CD4-positive, CD25-positive, alpha-beta regulatory T cell (primary cell): ENCODE measurements around the gene C16orf89. TPM values are rescaled to one million over a fixed set of nuclear protein-coding genes. Genes with fewer than 3 reads are reported as not detected.
"Not testable (repeated sequence)": the region's sequence is repeated elsewhere in the genome, so short reads cannot be mapped to it uniquely, and the experiment has no call there.

Experiments
- ATAC-seq, 2 donors: fragments of 150-1000 bp; cut with Tn5 transposase; one replicate each; pipeline ENCODE4 v1.10.0; 2021; ENCODE audit warnings: low read depth in 2 of 2, moderate number of reproducible peaks in 2 of 2, moderate library complexity in 1 of 2
- DNase-seq, 3 donors: peaks; one replicate each; pipeline versions ENCODE4 v3.0.0 to v3.0.0-alpha.2; 2012 to 2022; ENCODE audit warnings: mixed read lengths in 1 of 3
- H3K27ac ChIP-seq: one replicate; pipeline ENCODE4 v1.7.0; 2013; ENCODE audit warnings: mild to moderate bottlenecking, low read length; ENCODE audit not compliant: insufficient read depth, poor library complexity, severe bottlenecking
- H3K27me3 ChIP-seq: one replicate; pipeline ENCODE4 v1.7.0; 2013; ENCODE audit warnings: low read length; ENCODE audit not compliant: control insufficient read depth, insufficient read depth
- H3K36me3 ChIP-seq: one replicate; pipeline ENCODE4 v1.7.0; 2013; ENCODE audit warnings: mild to moderate bottlenecking, low read length, moderate library complexity; ENCODE audit not compliant: control insufficient read depth, insufficient read depth
- H3K4me1 ChIP-seq: 2 replicates; pipeline ENCODE4 v1.7.0; 2013; ENCODE audit warnings: mild to moderate bottlenecking, low read length; ENCODE audit not compliant: insufficient read depth, control insufficient read depth, poor library complexity, severe bottlenecking
- H3K4me3 ChIP-seq: one replicate; pipeline ENCODE4 v1.7.0; 2013; ENCODE audit warnings: low read depth, mild to moderate bottlenecking, low read length, moderate library complexity
- H3K9me3 ChIP-seq, 2 experiments: 1 replicate in 1 of 2; 2 replicates in 1 of 2; pipeline ENCODE4 v1.7.0; 2013; ENCODE audit warnings: low read length in 2 of 2, mild to moderate bottlenecking in 1 of 2, moderate library complexity in 1 of 2; ENCODE audit not compliant: control insufficient read depth in 2 of 2
- H3K27ac Mint-ChIP-seq, 3 donors: one replicate each; pipeline ENCODE4 v1.8.0; 2020 to 2022; ENCODE audit warnings: mild to moderate bottlenecking in 3 of 3, mixed read lengths in 3 of 3, moderate library complexity in 2 of 3
- H3K27me3 Mint-ChIP-seq: one replicate; pipeline ENCODE4 v1.8.0; 2022; ENCODE audit warnings: mild to moderate bottlenecking, mixed read lengths
- H3K36me3 Mint-ChIP-seq: one replicate; pipeline ENCODE4 v1.8.0; 2020; ENCODE audit warnings: mixed read lengths
- H3K4me1 Mint-ChIP-seq, 4 donors: one replicate each; pipeline ENCODE4 v1.8.0; 2020 to 2022; ENCODE audit warnings: mixed read lengths in 4 of 4, mild to moderate bottlenecking in 1 of 4
- H3K4me3 Mint-ChIP-seq, 4 donors: one replicate each; pipeline ENCODE4 v1.8.0; 2020 to 2022; ENCODE audit warnings: mild to moderate bottlenecking in 4 of 4, mixed read lengths in 4 of 4, moderate library complexity in 3 of 4
- H3K9me3 Mint-ChIP-seq, 7 donors: one replicate each; pipeline ENCODE4 v1.8.0; 2020 to 2022; ENCODE audit warnings: mixed read lengths in 7 of 7, mild to moderate bottlenecking in 3 of 7, moderate library complexity in 2 of 7
- polyA plus RNA-seq, 4 donors: library from polyadenylated mRNA; unstranded; fragments of 300-500 nt; fragmentation: Illumina TruSeq; gene quantifications; one replicate each; pipeline ENCODE4 v1.2.3, GENCODE V29; 2021
- total RNA-seq: library from RNA; stranded (reverse); gene quantifications from one replicate; pipeline ENCODE4 v1.2.3, GENCODE V29; 2022

The C16orf89 gene
- total and polyA plus RNA-seq, 5 donors from 2014 or later = not detected

GRCh38 chr16:5097470-5098220 lies 31.9 kb upstream of the C16orf89 start, which contains the start of gene EEF2KMT:
Gene EEF2KMT (minus strand): TSS chr16:5097795. CDS start chr16:5097739, 56 bp downstream.
- H3K4me3 ChIP-seq, H3K9me3 Mint-ChIP-seq, H3K36me3 ChIP-seq, H3K4me1 ChIP-seq, H3K9me3 ChIP-seq, H3K27me3 ChIP-seq, H3K27me3 Mint-ChIP-seq, H3K36me3 Mint-ChIP-seq: not testable (repeated sequence)
- H3K4me3 Mint-ChIP-seq = peak within 1 kb of the TSS; percentile 91 to 98 (median 96)
- ATAC-seq (peak; percentile 95 to 96), DNase-seq (peak in 2 of 3 donors; percentile 93 to 96)
- H3K27ac ChIP-seq = peak within 1 kb of the TSS; percentile 88
- H3K4me1 Mint-ChIP-seq = peaks cover 6 to 20% (median 10%) of the 10 kb centered on the region in 4 donors
- H3K27ac Mint-ChIP-seq = peak within 1 kb of the TSS; percentile 95 to 99 (median 96)

GRCh38 chr16:5097061-5097469 lies 31.3 kb upstream of the C16orf89 start:
- H3K27ac ChIP-seq = peak overlapping the region; percentile 88
- H3K27me3 ChIP-seq, H3K27me3 Mint-ChIP-seq, H3K9me3 ChIP-seq, H3K36me3 ChIP-seq, H3K36me3 Mint-ChIP-seq, H3K4me3 ChIP-seq, H3K4me1 ChIP-seq, H3K9me3 Mint-ChIP-seq, ATAC-seq: not testable (repeated sequence)
- peaks cover 6 to 24% (median 15%) of the 10 kb centered on the region in 4 donors for H3K4me1 Mint-ChIP-seq
- peak overlapping the region; percentile 53 to 94 (median 91) for H3K27ac Mint-ChIP-seq
- peak overlapping the region; percentile 91 to 98 (median 94) for H3K4me3 Mint-ChIP-seq
- peak; percentile 21 to 52 (median 45) for DNase-seq

- Mint-ChIP-seq H3K4me1 (peaks cover 6 to 26% (median 17%) of the 10 kb centered on the region in 4 donors), H3K27ac (peak overlapping the region; percentile 53 to 94 (median 91))
Measured at GRCh38 chr16:5096437-5097060, 30.8 kb upstream of the C16orf89 start.

GRCh38 chr16:5095145-5095830 lies 29.5 kb upstream of the C16orf89 start:
- not testable (repeated sequence) for H3K27ac ChIP-seq, H3K4me3 ChIP-seq, H3K27me3 Mint-ChIP-seq, H3K27me3 ChIP-seq, H3K36me3 ChIP-seq, H3K9me3 ChIP-seq, H3K27ac Mint-ChIP-seq, H3K4me1 ChIP-seq, H3K36me3 Mint-ChIP-seq, ATAC-seq, H3K9me3 Mint-ChIP-seq
- Mint-ChIP-seq H3K4me1 (peaks cover 6 to 26% (median 17%) of the 10 kb centered on the region in 4 donors), H3K4me3 (peak overlapping the region in 3 of 4 donors; percentile 35 to 82 (median 40))
- DNase-seq = peak in 1 of 3 donors; percentile 43

More at GRCh38 chr16:5096437-5097060, 30.8 kb upstream of the C16orf89 start:
- peak overlapping the region; percentile 88 for H3K27ac ChIP-seq
- H3K27me3 ChIP-seq, DNase-seq, H3K36me3 ChIP-seq, H3K4me1 ChIP-seq, H3K4me3 ChIP-seq, H3K36me3 Mint-ChIP-seq, H3K9me3 Mint-ChIP-seq, H3K27me3 Mint-ChIP-seq, H3K9me3 ChIP-seq, ATAC-seq: not testable (repeated sequence)
- H3K4me3 Mint-ChIP-seq = peak overlapping the region; percentile 91 to 98 (median 94)

- H3K27me3 Mint-ChIP-seq, H3K27ac ChIP-seq, H3K4me3 ChIP-seq, H3K36me3 ChIP-seq, H3K9me3 Mint-ChIP-seq, ATAC-seq, H3K9me3 ChIP-seq, H3K36me3 Mint-ChIP-seq, H3K27me3 ChIP-seq, H3K27ac Mint-ChIP-seq, H3K4me3 Mint-ChIP-seq, DNase-seq, H3K4me1 ChIP-seq: not testable (repeated sequence)
- H3K4me1 Mint-ChIP-seq = peaks cover 6 to 24% (median 14%) of the 10 kb centered on the region in 4 donors
Measured at GRCh38 chr16:5093746-5094145, 28.0 kb upstream of the C16orf89 start.

- not testable (repeated sequence) for H3K27ac Mint-ChIP-seq, H3K27ac ChIP-seq, H3K36me3 Mint-ChIP-seq, H3K4me3 ChIP-seq, H3K9me3 Mint-ChIP-seq, H3K9me3 ChIP-seq, ATAC-seq, H3K27me3 ChIP-seq, H3K27me3 Mint-ChIP-seq, H3K4me3 Mint-ChIP-seq, H3K4me1 ChIP-seq, DNase-seq, H3K36me3 ChIP-seq
- H3K4me1 Mint-ChIP-seq = peaks cover 6 to 22% (median 13%) of the 10 kb centered on the region in 4 donors
Measured at GRCh38 chr16:5093081-5093480, 27.3 kb upstream of the C16orf89 start.

- not testable (repeated sequence) for H3K36me3 ChIP-seq, H3K9me3 ChIP-seq, H3K4me1 ChIP-seq, H3K27me3 ChIP-seq, H3K4me3 Mint-ChIP-seq, H3K27me3 Mint-ChIP-seq, H3K4me1 Mint-ChIP-seq, H3K27ac ChIP-seq, H3K4me3 ChIP-seq, H3K9me3 Mint-ChIP-seq, ATAC-seq, H3K36me3 Mint-ChIP-seq, H3K27ac Mint-ChIP-seq, DNase-seq
Measured at GRCh38 chr16:5090592-5090991, 24.8 kb upstream of the C16orf89 start.
